ENCODE measurements around the gene ARID2. TPM values are rescaled to one million over a fixed set of nuclear protein-coding genes. Genes with fewer than 3 reads are reported as not detected.

Gene ARID2
- total and polyA plus RNA-seq, 2 of the 13 experiments (the other 11 are each of a cell fraction or from before 2014, with no cell fraction given) = 15.9 to 22.2 TPM

DNA sequence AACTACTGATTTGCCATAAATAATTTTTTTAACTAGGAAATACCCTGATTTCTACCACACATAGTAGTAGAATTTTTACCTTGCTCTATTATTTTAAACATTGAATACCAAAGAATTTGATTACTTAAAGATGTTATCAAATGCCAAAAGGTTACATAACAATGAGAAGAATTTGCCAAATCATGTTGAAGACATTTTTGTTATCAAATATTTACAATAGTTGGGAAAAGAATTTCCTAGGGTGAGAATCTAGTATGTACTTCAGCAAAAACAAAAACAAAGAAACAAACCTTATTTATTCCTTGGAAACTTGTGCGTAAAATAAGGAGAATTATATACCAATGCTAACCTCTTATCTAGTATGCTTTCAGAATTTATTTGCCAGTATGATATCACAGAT lies 153.7 kb downstream of the ARID2 start:
- CTCF ChIA-PET (ENCODE audit: low intra/inter-chr PET ratio, low total read pairs) = no interaction called here
- no peak for FAIRE-seq
- POLR2A ChIA-PET = no interaction called here

More for the DNA sequence above, 153.7 kb downstream of the ARID2 start:
- H3K4me3 ChIP-seq (replicated peaks in 1 of 3; ENCODE audit: insufficient read depth in 1 of 3, low read depth in 2 of 3, low read length in 3 of 3) = no peak overlapping the region
- DNase-seq (ENCODE audit: low spot score) (no peak), ATAC-seq (no peak)
- no peaks in the 10 kb centered on the region for H4K20me1 ChIP-seq (ENCODE audit: insufficient read depth, low read length)
- H3K9ac ChIP-seq (ENCODE audit: insufficient read depth, low read depth, low read length) = no peak overlapping the region
- in situ Hi-C loops (cut with HindIII; ENCODE audit: extremely low pct_ligation_motif_present, low pct_unique_long_range_greater_than_20kb) (loop anchor here (25.0 kb wide), 1 partner anchor 346 kb away; no protein-coding TSS in a partner anchor), intact Hi-C loops (cut with micrococcal nuclease; ENCODE audit: unreplicated experiment) (no loop called here)
- BruUV-seq (replicated peaks) = no TSS peak
- WGBS (ENCODE audit: low lambda C conversion rate) = 93% methylated on average over 1 of the region's 1 CpG
- peaks cover 1 to 42% of the 10 kb centered on the region in 2 experiments; a peak in 4 of 5 replicates for H3K36me3 ChIP-seq (replicated peaks in 1 of 2; ENCODE audit: control insufficient read depth in 1 of 2, insufficient read depth in 2 of 2, low read length in 2 of 2)
- peaks cover 7% of the 10 kb centered on the region; the same call in 1 of the 2 replicates for H3K9me3 ChIP-seq (ENCODE audit: low read length)
- H3K27me3 ChIP-seq (ENCODE audit: control insufficient read depth in 1 of 2, insufficient read depth in 2 of 2, low read length in 2 of 2) = no peaks in the 10 kb centered on the region
- TF ChIP-seq, protein P1, sequence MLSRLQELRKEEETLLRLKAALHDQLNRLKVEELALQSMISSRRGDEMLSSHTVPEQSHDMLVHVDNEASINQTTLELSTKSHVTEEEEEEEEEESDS (CRISPR knock-in tag; IDR thresholded peaks at IDR 0.05; ENCODE audit: borderline replicate concordance) = no peak
- TF ChIP-seq HHEX (CRISPR knock-in tag; IDR thresholded peaks at IDR 0.05) = no peak
- TF ChIP-seq ZNF816 (CRISPR knock-in tag; IDR thresholded peaks at IDR 0.05; ENCODE audit: borderline replicate concordance) = no peak
- TF ChIP-seq, protein P2, sequence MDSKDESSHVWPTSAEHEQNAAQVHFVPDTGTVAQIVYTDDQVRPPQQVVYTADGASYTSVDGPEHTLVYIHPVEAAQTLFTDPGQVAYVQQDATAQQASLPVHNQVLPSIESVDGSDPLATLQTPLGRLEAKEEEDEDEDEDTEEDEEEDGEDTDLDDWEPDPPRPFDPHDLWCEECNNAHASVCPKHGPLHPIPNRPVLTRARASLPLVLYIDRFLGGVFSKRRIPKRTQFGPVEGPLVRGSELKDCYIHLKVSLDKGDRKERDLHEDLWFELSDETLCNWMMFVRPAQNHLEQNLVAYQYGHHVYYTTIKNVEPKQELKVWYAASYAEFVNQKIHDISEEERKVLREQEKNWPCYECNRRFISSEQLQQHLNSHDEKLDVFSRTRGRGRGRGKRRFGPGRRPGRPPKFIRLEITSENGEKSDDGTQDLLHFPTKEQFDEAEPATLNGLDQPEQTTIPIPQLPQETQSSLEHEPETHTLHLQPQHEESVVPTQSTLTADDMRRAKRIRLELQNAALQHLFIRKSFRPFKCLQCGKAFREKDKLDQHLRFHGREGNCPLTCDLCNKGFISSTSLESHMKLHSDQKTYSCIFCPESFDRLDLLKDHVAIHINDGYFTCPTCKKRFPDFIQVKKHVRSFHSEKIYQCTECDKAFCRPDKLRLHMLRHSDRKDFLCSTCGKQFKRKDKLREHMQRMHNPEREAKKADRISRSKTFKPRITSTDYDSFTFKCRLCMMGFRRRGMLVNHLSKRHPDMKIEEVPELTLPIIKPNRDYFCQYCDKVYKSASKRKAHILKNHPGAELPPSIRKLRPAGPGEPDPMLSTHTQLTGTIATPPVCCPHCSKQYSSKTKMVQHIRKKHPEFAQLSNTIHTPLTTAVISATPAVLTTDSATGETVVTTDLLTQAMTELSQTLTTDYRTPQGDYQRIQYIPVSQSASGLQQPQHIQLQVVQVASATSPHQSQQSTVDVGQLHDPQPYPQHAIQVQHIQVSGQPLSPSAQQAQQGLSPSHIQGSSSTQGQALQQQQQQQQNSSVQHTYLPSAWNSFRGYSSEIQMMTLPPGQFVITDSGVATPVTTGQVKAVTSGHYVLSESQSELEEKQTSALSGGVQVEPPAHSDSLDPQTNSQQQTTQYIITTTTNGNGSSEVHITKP (CRISPR knock-in tag; IDR thresholded peaks at IDR 0.05; ENCODE audit: low read depth) = no peak
- TF ChIP-seq CAMTA2 (CRISPR knock-in tag; IDR thresholded peaks at IDR 0.05; ENCODE audit: borderline replicate concordance) = no peak
- no peak for TF ChIP-seq MIER2 (CRISPR knock-in tag; IDR thresholded peaks at IDR 0.05)
- no peak for TF ChIP-seq ZNF768 (CRISPR knock-in tag; IDR thresholded peaks at IDR 0.05)
- no peak for TF ChIP-seq SRSF4 (IDR thresholded peaks at IDR 0.05; ENCODE audit: low read depth, low read length, poor library complexity, severe bottlenecking)
- no peak for TF ChIP-seq ZNF333 (CRISPR knock-in tag; IDR thresholded peaks at IDR 0.05; ENCODE audit: borderline replicate concordance)
- no peak for TF ChIP-seq YEATS4 (CRISPR knock-in tag; IDR thresholded peaks at IDR 0.05; ENCODE audit: borderline replicate concordance)
- H3K4me1 ChIP-seq (ENCODE audit: insufficient read depth, low read length) = no peaks in the 10 kb centered on the region
- no peak overlapping the region for H3K27ac ChIP-seq (ENCODE audit: extremely low read length, insufficient read depth, low read length)
- H3K4me2 ChIP-seq (ENCODE audit: low read depth, low read length) = no peak overlapping the region
- H3K79me2 ChIP-seq (ENCODE audit: insufficient read depth, low read length) = no peaks in the 10 kb centered on the region
- H2AFZ ChIP-seq (ENCODE audit: low read length) = no peak overlapping the region

All from HepG2 (cell line).